GM21825 (cell line): ENCODE measurements around the gene SH3PXD2A.
"Not testable (repeated sequence)": the region's sequence is repeated elsewhere in the genome, so short reads cannot be mapped to it uniquely, and the experiment has no call there.

Experiments used
- ATAC-seq: cut with Tn5 transposase; IDR thresholded peaks from one replicate; pipeline ENCODE4 v1.9.1; 2021; ENCODE audit warnings: mild to moderate bottlenecking, moderate library complexity; ENCODE audit not compliant: unreplicated experiment

SH3PXD2A gene

GRCh38 chr10:103793429-103793828 is 61.9 kb downstream of the SH3PXD2A start:
- no peak for ATAC-seq

- no peak for ATAC-seq
Measured at GRCh38 chr10:103792547-103792946, 62.8 kb downstream of the SH3PXD2A start.

DNA sequence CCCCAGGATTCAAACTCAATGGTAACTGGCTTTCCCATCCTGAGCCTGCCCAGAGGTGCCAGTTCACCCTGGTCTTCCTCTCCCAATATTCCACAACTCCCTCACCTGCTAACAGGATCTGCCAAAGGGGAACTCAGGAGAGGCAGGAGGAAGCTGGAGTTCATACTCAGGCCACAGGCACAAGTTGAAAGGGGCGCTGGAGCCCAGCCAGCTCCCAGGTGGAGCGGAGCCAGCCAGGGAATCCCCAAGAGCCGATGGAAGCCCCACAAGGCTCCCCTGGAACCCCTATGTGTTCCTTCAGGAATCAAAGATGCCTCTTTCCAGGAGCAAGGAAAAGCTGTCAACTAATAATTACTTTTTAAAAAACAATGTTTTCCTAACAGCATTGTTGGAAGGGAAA is 63.5 kb downstream of the SH3PXD2A start:
- ATAC-seq = no peak

GRCh38 chr10:103791291-103791690 is 64.1 kb downstream of the SH3PXD2A start:
- no peak for ATAC-seq

GRCh38 chr10:103790580-103790979 is 64.8 kb downstream of the SH3PXD2A start:
- ATAC-seq = no peak

- ATAC-seq = no peak
Measured at GRCh38 chr10:103789771-103790201, 65.6 kb downstream of the SH3PXD2A start.

DNA sequence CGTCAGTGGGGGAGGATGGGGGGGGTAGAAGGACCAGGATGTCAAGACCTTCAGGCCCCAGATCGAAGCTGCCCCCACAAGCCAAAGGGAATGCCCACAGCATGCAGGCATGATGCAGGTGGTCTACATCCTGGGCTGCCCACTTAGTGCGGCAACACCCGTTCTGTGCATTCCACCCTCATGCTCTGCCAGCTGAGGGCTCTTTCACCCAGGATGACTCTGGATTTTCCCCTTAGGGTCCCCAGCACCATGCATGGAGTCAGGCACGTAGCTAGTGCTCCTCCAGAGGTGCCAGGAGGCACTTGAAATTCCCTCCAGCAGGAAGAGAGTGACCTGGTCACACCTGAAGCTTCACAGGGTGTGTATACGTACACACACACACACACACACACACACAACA is 66.2 kb downstream of the SH3PXD2A start:
- no peak for ATAC-seq

DNA sequence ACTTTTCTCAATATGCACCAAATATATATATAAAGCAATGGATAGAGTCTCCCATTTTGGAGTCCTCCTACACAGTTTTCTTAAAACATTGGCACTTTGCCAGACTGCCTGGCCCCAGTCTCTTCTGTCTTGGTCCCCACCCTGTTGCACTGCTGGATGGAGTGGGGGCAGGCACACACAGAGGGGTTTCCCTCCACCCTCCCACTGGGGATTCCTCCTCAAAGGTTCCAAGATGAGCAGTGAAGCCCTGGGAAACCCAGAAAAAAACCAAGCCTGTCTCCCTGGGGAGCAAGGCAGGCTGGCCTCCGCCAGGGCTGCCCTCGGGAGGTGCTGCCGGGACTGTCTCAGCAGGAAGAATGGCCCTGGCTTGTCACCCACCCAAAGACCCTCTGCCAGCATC is 68.0 kb downstream of the SH3PXD2A start:
- ATAC-seq = no peak

DNA sequence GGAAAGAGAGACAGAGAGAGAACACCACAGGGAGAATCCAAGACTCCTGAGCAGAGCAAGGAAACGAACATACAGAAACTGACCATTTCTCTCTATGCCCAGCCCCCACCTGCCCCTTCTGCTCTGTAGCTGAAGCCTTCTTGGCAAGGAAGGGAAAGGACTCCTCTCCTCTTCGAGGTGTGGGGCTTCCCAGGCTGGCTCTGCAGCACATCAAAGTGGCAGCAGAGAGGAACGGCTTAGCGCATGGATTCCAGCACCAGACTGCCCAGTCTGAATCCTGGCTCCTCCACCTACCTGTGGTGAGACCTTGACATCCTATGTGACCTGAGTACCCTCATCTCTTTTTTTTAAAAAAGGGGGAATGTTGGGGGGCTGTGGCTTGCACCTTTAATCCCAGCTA is 69.4 kb downstream of the SH3PXD2A start:
- ATAC-seq = no peak

DNA sequence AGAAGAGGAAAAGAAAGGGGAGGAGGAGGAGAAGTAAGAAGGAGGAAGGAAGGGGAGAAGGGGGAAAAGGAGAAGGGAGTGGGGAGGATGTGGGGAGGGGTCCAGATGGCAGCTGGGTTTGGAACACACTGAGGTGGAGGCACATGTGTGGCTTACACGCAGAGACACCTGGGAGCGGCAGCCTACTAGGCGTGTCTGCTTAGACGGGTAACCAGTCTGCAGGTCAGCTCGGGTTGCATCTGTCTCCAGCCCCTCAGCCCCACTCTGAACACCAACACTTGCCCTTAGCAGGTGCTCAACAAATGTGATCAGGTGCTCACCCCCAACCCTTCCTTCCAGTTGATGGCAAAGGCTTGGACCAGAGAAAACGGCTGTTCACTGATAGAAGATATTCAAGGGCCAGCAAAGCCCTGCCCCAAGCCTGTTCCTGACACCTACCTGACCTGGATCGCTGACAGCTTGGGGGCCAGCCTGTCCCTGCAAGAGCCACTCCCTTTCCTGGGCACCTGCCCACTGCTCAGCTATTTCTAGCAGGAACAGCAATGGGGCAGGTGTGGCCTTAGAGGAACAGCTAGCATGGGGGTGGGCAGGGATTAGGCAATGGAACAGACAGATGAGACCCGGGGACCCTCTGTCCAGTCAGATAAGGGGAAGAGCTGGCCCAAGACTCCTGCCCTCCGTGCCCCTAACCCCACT is 70.5 kb downstream of the SH3PXD2A start:
- ATAC-seq = no peak

DNA sequence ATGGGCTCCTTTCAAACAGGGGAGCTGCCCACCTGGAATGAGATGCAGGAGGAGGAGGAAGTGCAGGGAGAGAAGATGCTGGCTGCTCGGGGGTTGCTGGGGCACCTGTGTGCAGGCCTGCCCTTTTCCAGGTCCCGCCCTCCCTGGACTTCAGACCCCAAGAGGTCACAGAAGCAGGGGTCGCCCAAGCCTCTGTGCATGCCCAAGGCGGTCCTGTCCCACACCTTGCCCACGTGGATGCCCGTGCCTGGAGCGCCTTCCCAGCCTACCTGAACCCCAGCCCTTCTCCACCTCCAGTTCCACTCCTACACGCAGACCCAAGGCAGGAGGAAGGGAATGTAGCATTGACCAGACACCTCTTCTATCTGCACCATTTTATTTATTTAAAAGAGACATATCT is 71.3 kb downstream of the SH3PXD2A start:
- ATAC-seq = no peak

DNA sequence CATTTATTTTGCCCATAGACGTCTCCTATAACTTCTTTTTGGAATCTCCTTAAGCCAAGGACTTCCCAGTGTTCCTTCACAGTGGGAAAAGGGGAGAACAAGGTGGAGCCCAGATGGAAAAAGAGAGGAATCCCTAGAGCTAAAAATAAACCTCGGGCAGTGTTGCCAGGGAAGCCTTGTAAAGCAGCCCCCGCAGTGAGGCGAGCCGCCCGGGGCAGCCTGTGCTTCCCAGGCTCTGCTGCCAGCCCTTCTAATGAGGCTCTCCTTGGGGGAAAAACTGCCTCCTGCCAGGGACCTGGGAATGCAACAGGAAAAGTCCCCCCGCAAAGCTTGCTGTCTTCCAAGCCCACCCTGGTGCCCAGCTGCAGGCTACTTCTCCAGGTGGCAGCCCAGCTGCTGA is 71.7 kb downstream of the SH3PXD2A start:
- ATAC-seq = no peak

DNA sequence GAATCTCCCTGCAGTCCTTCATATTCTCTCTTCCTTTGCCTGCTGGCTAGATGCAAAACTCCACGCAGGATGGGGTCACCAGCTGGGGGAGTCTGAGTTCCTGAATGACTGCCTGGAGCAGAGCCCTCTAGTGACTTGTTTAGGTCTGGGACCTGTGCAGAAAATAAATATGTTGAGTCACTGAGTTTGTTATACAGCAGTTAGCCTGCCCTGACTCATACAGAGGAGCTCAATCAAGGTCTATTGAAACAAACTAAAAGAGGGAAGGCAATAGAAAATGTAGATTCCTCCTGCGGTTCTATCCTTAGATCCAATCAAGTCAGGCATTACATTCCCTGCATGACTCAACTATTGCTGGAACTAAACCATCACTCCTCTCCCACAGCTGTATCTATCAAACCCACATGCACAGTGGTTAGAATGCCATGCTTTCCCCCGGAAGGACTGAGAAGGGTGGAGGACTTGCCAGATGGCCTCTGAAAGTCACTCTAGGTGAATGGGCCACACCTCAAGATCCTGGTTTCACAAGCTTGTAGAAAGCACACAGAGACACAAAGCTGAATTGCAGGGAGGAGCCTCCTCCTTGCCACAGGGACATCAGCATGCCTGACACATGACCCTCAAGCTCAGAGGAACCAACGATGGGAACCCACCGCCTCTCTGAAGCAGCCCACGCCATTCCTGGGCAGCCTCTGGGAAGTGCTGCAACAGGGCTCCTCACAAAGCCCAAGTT is 73.9 kb downstream of the SH3PXD2A start:
- no peak for ATAC-seq

GRCh38 chr10:103780242-103781149 is 74.9 kb downstream of the SH3PXD2A start:
- no peak for ATAC-seq

DNA sequence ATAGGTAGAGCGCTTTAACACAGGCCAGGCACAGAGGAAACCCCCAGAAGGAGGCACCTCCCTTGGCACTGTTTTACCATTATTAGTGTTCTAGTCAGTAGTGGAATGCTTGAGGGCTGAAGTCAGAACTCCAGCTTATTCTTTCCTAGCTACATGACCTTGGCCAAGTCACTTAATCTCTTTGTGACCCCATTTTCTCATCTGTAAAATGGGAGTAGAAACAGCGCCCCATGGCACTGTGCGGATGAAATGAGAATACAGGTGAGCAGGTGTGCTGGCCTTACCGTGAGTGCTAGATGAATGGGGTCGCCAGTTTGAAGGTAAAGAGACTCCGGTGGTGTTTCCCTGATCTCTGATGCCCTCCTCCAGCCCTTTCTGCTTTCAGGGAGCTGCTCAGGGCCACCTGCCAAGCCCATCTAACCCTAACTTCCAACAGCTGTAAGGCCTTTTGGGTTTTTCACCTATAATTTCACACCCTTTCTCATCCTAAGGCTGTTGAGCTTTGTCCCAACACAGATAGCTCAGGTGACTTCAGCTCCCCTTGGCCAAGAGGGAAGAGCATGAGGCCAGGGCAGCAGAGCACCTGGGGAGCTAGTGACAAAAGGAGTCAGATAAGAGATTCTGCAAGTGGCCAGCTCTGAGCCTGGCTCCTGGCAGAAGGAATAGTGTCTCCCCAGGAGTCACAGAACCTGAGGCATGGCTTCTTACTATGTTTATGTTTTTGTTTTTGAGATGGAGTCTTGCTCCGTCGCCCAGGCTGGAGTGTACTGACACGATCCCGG is 76.8 kb downstream of the SH3PXD2A start:
- ATAC-seq = no peak

DNA sequence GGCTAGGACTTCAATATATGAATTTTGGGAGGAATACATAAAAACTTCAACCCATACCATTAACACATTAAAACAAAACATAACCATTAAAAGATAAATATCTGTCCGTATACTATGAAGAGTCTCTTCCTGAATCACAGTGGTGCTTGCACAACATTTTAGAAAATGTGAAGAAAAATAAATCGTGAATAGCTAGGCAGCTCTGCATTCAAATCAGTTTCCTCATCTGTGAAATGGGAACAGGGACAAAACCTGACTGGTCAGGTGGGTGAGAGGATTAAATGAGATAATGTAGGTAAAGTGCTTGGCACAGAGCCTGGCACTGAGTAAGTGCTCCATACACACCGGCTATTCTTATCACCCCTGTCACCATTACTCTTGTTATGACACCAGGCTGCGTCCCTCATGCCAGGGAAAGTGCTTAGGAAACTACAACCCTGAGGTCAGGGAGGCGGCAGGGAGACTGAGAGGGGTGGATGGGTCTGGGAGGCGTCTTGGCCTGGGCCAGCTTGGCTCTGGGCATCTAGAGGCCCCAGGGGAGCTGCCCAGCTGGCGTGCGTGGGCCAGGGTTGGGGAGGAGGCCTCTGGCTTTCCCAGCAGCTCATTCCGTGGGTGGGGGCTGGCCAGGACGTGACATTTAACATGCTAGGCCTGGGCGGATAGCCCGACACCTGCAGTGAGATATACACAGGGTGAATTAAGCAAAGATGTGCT is 78.3 kb downstream of the SH3PXD2A start:
- no peak for ATAC-seq

GRCh38 chr10:103775776-103776175 is 79.6 kb downstream of the SH3PXD2A start:
- no peak for ATAC-seq

- ATAC-seq = not testable (repeated sequence)
Measured at GRCh38 chr10:103772846-103773245, 82.5 kb downstream of the SH3PXD2A start.

DNA sequence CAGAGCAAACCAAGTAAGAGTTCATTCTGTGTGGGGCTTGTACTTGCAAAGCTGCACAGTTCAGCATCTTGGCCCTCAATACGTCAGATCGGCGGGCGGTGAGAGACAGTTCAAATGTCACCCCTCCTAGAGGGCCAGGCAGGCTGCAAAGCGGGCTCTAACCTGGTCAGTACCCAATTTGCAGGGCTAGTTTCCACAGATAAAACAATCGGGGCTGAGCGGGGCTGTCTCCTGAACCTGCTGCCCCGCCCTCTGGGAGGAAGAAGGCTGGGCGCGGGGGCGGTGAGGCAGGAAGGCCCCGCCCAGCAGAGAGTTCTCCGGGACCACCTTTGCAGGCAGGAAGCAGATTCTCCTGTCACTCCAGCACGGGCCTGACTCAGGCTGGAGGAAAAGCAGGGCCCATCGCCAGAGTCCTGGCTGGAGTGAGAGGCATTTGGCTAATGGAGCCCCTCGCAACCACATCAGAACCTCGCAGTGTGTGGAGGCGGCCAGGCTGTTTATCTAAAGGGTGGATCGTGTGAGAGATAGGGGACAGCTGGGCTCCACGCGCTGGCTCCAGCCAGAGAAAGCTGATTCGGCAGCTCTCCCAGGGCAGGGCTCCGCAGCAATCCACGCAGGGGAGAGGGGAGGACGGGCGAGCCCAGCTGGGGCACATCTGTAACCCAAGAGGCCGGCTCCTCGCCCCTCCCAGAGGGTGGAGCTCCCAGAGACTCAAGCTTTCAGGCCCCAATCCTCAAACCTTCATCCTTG is 83.1 kb downstream of the SH3PXD2A start:
- peak; percentile 81 for ATAC-seq
